ENCODE measurements around the gene NCOA7. TPM values are rescaled to one million over a fixed set of nuclear protein-coding genes. Genes with fewer than 3 reads are reported as not detected.

Gene NCOA7
- total RNA-seq, 4 donors from 2014 or later, result 11.1 to 28.4 (median 22.1) TPM

DNA sequence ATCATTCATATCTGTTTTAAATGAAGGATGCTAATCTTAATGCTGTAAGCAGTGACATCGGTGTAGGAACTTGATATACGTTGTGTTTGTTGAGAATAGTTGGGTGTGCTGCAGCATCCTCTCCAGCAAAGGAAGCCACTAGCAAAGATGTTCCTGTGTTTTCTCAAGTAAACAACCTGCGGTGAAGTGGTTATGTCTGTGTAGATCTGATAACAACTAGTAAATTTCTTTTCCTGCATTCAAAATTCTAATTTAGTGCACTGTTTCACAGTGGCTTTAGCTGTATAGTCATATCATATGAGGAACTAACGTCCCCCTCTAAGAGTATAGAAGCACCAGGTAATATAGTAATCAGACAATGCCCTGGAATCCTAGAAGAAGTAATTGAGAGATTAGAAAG, 38.7 kb downstream of the NCOA7 start:
- H3K4me1 ChIP-seq, result peaks cover 42% of the 10 kb centered on the region
- no peaks in the 10 kb centered on the region for H3K36me3 ChIP-seq
- H3K4me3 ChIP-seq, result no peak overlapping the region
- TF ChIP-seq, protein P1, sequence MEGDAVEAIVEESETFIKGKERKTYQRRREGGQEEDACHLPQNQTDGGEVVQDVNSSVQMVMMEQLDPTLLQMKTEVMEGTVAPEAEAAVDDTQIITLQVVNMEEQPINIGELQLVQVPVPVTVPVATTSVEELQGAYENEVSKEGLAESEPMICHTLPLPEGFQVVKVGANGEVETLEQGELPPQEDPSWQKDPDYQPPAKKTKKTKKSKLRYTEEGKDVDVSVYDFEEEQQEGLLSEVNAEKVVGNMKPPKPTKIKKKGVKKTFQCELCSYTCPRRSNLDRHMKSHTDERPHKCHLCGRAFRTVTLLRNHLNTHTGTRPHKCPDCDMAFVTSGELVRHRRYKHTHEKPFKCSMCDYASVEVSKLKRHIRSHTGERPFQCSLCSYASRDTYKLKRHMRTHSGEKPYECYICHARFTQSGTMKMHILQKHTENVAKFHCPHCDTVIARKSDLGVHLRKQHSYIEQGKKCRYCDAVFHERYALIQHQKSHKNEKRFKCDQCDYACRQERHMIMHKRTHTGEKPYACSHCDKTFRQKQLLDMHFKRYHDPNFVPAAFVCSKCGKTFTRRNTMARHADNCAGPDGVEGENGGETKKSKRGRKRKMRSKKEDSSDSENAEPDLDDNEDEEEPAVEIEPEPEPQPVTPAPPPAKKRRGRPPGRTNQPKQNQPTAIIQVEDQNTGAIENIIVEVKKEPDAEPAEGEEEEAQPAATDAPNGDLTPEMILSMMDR (IDR thresholded peaks at IDR 0.05), result no peak
- no peak for TF ChIP-seq EP300 (IDR thresholded peaks at IDR 0.05)
- no peak for TF ChIP-seq POLR2A (IDR thresholded peaks at IDR 0.05)
- no peak for TF ChIP-seq POLR2AphosphoS5 (IDR thresholded peaks at IDR 0.05)
- H3K9me3 ChIP-seq, result no peaks in the 10 kb centered on the region
- no peak overlapping the region for H3K27ac ChIP-seq
- WGBS, result 76% methylated on average over 4 of the region's 4 CpGs
- DNase-seq (ENCODE audit: low spot score in 2 of 2), result no peak
- no peaks in the 10 kb centered on the region for H3K27me3 ChIP-seq

DNA sequence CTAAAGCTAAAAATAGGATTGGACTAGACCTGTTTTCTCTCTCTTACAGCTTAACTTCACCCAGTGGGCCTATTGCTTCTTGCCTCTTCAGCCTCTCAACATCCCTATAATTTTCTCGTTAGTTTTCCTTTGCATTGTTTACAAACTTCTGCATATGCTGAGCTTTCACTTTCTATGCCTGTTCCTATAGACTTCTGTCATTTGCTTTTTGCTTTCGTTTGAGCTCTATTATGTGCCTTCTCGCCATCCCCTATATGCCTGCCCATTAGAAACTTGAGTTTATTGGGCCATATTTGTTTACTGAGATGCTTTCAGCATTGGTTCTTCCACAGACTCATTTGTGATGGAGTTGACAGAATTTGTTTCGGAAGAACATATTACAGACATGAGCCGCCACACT, 40.9 kb downstream of the NCOA7 start:
- no peak for DNase-seq (ENCODE audit: low spot score in 2 of 2)

DNA sequence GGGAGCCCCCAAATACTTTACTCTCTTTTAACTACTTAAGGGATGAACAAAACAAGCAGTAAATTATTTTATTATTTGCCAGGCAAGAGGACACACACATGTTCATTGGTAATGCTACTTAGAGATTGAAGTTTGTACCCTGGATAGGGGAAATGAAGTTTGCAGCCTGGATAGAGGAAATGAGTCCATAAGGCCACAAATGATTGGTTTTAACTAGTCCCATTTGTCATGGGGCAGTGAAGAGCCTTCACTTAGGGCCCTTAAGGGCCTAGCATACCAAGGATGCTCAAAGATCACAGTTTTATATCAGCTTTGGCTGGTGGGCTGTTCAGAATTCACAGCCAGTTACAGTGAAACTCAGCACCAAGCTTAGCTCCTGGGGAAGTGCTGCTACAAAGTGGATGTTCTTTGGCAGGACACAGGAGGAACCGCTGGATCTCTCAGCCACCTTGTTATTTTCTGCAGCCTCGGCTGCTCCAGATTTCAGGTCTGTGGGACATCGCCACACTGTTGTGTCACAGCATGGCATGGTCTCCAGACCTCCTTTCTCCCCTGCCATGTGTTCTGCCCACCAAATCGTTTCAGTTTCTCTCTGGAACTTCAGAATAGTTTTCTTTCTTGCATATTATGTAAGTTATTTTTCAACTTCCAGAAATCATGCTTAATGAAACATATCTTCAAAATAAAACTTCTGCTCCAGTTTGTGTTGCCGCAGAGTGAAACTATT, 41.8 kb downstream of the NCOA7 start:
- Histone ChIP-seq H3K9me3 (no peaks in the 10 kb centered on the region), H3K4me3 (no peak overlapping the region), H3K27me3 (no peaks in the 10 kb centered on the region), H3K4me1 (peaks cover 50% of the 10 kb centered on the region), H3K27ac (peak overlapping the region; percentile 30), H3K36me3 (no peaks in the 10 kb centered on the region)
- no peak for TF ChIP-seq POLR2A (IDR thresholded peaks at IDR 0.05)
- no peak for TF ChIP-seq POLR2AphosphoS5 (IDR thresholded peaks at IDR 0.05)
- 73% methylated on average over 5 of the region's 5 CpGs for WGBS
- no peak for DNase-seq (ENCODE audit: low spot score in 2 of 2)

More for the DNA sequence above, 40.9 kb downstream of the NCOA7 start:
- Histone ChIP-seq H3K4me3 (no peak overlapping the region), H3K27me3 (no peaks in the 10 kb centered on the region), H3K4me1 (peaks cover 51% of the 10 kb centered on the region), H3K9me3 (no peaks in the 10 kb centered on the region), H3K36me3 (no peaks in the 10 kb centered on the region), H3K27ac (no peak overlapping the region)
- TF ChIP-seq POLR2A (IDR thresholded peaks at IDR 0.05) (no peak), EP300 (IDR thresholded peaks at IDR 0.05) (no peak), POLR2AphosphoS5 (IDR thresholded peaks at IDR 0.05) (no peak)
- TF ChIP-seq, protein P1 (IDR thresholded peaks at IDR 0.05), result no peak
- whole genome bisulfite sequencing, result 90% methylated on average over 5 of the region's 5 CpGs

DNA sequence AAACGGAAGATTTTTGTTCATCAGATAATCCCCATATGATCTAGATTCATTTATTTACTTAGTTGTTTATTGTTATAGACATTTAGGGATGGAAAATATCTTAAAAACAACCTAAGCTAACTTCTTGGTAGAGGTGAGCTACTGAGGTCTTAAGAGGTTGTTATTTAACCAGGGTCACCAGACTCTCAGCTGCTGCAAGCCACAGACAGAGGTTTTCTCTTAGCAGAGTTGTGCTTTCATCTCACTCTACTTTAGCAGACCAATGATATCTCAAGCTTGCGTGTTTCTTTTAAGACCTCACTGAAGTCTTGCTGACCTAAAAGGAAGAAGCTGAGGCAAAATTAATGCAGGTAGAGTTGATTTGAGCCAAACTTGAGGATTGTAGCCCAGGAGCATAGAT, 43.6 kb downstream of the NCOA7 start:
- no peak for DNase-seq (ENCODE audit: low spot score in 2 of 2)
- Histone ChIP-seq H3K27ac (peak overlapping the region; percentile 67), H3K4me3 (no peak overlapping the region), H3K36me3 (no peaks in the 10 kb centered on the region), H3K9me3 (no peaks in the 10 kb centered on the region), H3K4me1 (peaks cover 38% of the 10 kb centered on the region), H3K27me3 (no peaks in the 10 kb centered on the region)
- 86% methylated on average over 2 of the region's 2 CpGs for WGBS
- TF ChIP-seq EP300 (IDR thresholded peaks at IDR 0.05) (no peak), POLR2AphosphoS5 (IDR thresholded peaks at IDR 0.05) (no peak), POLR2A (IDR thresholded peaks at IDR 0.05) (no peak)
- TF ChIP-seq, protein P1 (IDR thresholded peaks at IDR 0.05), result no peak

DNA sequence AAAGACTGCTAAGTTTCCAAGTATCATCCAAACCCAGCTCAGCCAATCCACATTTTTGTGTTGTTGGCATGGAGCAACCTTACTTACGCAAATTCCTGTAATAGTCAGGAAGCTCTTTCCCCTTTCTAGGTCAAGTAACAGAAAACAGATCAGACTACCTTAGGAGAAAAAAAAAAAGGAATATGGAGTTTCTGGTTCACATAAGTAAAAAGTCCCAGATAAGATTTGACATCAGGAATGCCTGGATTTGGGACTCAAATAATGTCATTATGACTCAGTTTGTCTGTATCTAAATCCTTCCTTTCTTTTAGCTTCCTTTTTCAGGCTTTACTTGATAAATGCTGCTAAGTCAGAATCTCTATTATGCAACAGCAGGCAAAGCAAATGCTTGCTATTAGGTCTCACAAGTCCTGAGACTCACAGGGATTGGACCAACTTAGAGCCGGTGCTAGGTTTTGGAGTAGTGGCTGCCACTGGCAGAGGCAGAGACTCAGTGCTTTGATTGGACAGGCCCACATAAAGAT, 44.5 kb downstream of the NCOA7 start:
- no peak for DNase-seq (ENCODE audit: low spot score in 2 of 2)

More for the DNA sequence above, 44.5 kb downstream of the NCOA7 start:
- no peaks in the 10 kb centered on the region for H3K9me3 ChIP-seq
- H3K4me1 ChIP-seq, result peaks cover 38% of the 10 kb centered on the region
- H3K27me3 ChIP-seq, result no peaks in the 10 kb centered on the region
- TF ChIP-seq POLR2AphosphoS5 (IDR thresholded peaks at IDR 0.05) (no peak), POLR2A (IDR thresholded peaks at IDR 0.05) (no peak), EP300 (IDR thresholded peaks at IDR 0.05) (no peak)
- TF ChIP-seq, protein P1 (IDR thresholded peaks at IDR 0.05), result no peak
- peak overlapping the region; percentile 67 for H3K27ac ChIP-seq
- H3K4me3 ChIP-seq, result no peak overlapping the region
- no peaks in the 10 kb centered on the region for H3K36me3 ChIP-seq
- 49% methylated on average over 2 of the region's 2 CpGs for WGBS

Data from suprapubic skin (tissue), 4 donors.